A673 (cell line): ENCODE measurements around the gene RELT. TPM values are rescaled to one million over a fixed set of nuclear protein-coding genes. Genes with fewer than 3 reads are reported as not detected.
A peak's percentile ranks its signal among the peaks of the same experiment; 100 is the strongest.

Experiments used
- BruUV-seq: library from RNA; stranded (reverse); fragments of 400-500 nt; replicated peaks from 2 replicates; lab custom pipeline; 2021; lab: Mats Ljungman, UMichigan
- CTCF ChIA-PET: fragments of 300-600 bp; sonication (Branson Sonifier 250); formaldehyde crosslinking; loops from one replicate; lab custom pipeline; 2022; ENCODE audit warnings: antibody characterized with exemption; lab: Charles Lee
- POLR2A ChIA-PET: fragments of 300-600 bp; sonication (Branson Sonifier 250); formaldehyde crosslinking; loops from one replicate; lab custom pipeline; 2022; ENCODE audit warnings: antibody characterized with exemption; ENCODE audit not compliant: low non-redundant PET; lab: Charles Lee
- DNase-seq: peaks from one replicate; pipeline ENCODE4 v3.0.0-alpha.2; 2015; ENCODE audit warnings: low spot score
- H3K27ac ChIP-seq: fragments of 200-600 bp; sonication (generic); 2 replicates; pipeline ENCODE4 v1.5.1; 2016; ENCODE audit warnings: mixed run types, low read depth, mild to moderate bottlenecking, mixed read lengths, antibody characterized with exemption, low read length; ENCODE audit not compliant: poor library complexity, severe bottlenecking
- H3K27me3 ChIP-seq: fragments of 200-600 bp; sonication (generic); replicated peaks from 2 replicates; pipeline ENCODE4 v1.6.1; 2017; ENCODE audit warnings: mixed run types, low read depth, mild to moderate bottlenecking, mixed read lengths, antibody characterized with exemption, low read length; ENCODE audit not compliant: insufficient read depth, poor library complexity
- H3K36me3 ChIP-seq: fragments of 200-600 bp; sonication (generic); 2 replicates; pipeline ENCODE4 v1.6.1; 2016; ENCODE audit warnings: mixed run types, mild to moderate bottlenecking, mixed read lengths, antibody characterized with exemption, low read length; ENCODE audit not compliant: insufficient read depth, poor library complexity, severe bottlenecking
- H3K4me1 ChIP-seq: fragments of 200-600 bp; sonication (generic); 2 replicates; pipeline ENCODE4 v1.6.1; 2017; ENCODE audit warnings: mixed run types, mild to moderate bottlenecking, mixed read lengths, antibody characterized with exemption, low read length; ENCODE audit not compliant: insufficient read depth, poor library complexity, severe bottlenecking
- H3K4me3 ChIP-seq: fragments of 200-600 bp; sonication (generic); 2 replicates; pipeline ENCODE4 v1.5.1; 2016; ENCODE audit warnings: low read depth, mixed run types, mild to moderate bottlenecking, mixed read lengths, low read length; ENCODE audit not compliant: poor library complexity, severe bottlenecking
- H3K9me3 ChIP-seq: fragments of 200-600 bp; sonication (generic); 2 replicates; pipeline ENCODE4 v1.6.1; 2016; ENCODE audit warnings: mixed run types, low read depth, mild to moderate bottlenecking, mixed read lengths, antibody characterized with exemption, low read length; ENCODE audit not compliant: poor library complexity, severe bottlenecking
- EZH2 ChIP-seq: fragments of 200-600 bp; sonication (generic); IDR thresholded peaks from 2 replicates; pipeline ENCODE4 v1.6.1; 2017; ENCODE audit warnings: borderline replicate concordance, low read depth, mild to moderate bottlenecking, mixed read lengths, antibody characterized with exemption, low read length; ENCODE audit not compliant: poor library complexity, severe bottlenecking
- intact Hi-C: fragments of 100-400 bp; cut with micrococcal nuclease; formaldehyde crosslinking; loops from one replicate; pipeline ENCODE4 v1.10.0; 2022; ENCODE audit not compliant: unreplicated experiment
- total RNA-seq: library from RNA; stranded (reverse); gene quantifications from 2 replicates; pipeline ENCODE4 v1.2.3, GENCODE V29; 2021
- TF ChIP-seq, protein P1 (sequence below): fragments of 300-800, 200-600 bp; sonication (generic); conservative IDR thresholded peaks from 2 replicates; pipeline ENCODE4 v1.5.1; 2017; ENCODE audit warnings: low read depth, mild to moderate bottlenecking, antibody characterized with exemption, low read length, moderate library complexity, mixed read lengths

RELT gene
- total RNA-seq, 1 experiment from 2014 or later = 20.9 TPM

DNA sequence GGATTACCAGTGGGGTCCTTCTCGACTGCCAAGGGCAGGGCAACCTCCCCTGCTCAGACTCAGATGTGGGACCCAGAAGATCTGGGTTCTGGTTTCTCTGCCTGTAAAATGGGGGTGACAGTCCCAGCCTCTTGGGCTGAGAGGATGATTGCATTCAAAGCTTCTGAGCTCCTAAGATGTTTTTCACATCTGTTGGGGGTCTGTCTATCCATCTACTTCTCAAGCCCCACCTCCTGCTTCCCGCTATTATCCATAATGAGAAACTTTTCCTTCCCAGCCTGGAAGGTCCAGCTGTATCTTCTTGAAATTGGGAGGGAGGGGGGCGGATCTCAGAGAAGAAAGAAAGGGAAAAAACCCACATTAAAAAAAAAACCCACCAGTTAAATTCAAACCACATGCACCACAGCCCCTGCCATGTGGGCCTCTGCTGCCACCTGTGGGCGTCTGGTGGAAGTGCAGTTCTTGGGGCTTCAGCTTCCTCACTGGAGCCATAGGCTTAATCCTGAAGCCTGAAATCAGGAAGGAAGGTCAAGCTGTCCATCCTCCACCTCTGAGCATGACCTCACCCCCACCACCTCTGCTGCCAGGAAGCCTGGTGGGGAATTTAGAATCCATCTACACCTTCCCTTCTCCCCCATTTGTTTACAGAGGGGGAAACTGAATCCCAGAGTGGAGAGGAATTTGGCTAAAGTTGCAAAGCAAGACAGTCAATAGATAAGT is 40.8 kb upstream of the RELT start:
- Histone ChIP-seq H3K27me3 (no peaks in the 10 kb centered on the region), H3K9me3 (no peaks in the 10 kb centered on the region), H3K4me3 (no peak overlapping the region), H3K27ac (peak overlapping the region; percentile 70), H3K4me1 (peaks cover 36% of the 10 kb centered on the region), H3K36me3 (no peaks in the 10 kb centered on the region)
- intact Hi-C loops = loop anchor here (1.0 to 5.0 kb wide), 4 partner anchors 28 to 503 kb away; no protein-coding TSS in a partner anchor
- TF ChIP-seq, protein P1, sequence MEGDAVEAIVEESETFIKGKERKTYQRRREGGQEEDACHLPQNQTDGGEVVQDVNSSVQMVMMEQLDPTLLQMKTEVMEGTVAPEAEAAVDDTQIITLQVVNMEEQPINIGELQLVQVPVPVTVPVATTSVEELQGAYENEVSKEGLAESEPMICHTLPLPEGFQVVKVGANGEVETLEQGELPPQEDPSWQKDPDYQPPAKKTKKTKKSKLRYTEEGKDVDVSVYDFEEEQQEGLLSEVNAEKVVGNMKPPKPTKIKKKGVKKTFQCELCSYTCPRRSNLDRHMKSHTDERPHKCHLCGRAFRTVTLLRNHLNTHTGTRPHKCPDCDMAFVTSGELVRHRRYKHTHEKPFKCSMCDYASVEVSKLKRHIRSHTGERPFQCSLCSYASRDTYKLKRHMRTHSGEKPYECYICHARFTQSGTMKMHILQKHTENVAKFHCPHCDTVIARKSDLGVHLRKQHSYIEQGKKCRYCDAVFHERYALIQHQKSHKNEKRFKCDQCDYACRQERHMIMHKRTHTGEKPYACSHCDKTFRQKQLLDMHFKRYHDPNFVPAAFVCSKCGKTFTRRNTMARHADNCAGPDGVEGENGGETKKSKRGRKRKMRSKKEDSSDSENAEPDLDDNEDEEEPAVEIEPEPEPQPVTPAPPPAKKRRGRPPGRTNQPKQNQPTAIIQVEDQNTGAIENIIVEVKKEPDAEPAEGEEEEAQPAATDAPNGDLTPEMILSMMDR = peak; percentile 100
- no peak for TF ChIP-seq EZH2
- ChIA-PET CTCF (interaction anchor here (0.5 to 2.2 kb wide), 33 partner anchors 8 to 745 kb away, joined by 3 to 60 read pairs (median 5); partner anchors contain the start of gene P2RY6), POLR2A (interaction anchor here (0.6 kb wide), 1 partner anchor 377 kb away, joined by 3 read pairs; no protein-coding TSS in a partner anchor)
- DNase-seq = peak; percentile 94
- BruUV-seq = no TSS peak

GRCh38 chr11:73337846-73338245 is 38.4 kb upstream of the RELT start:
- BruUV-seq = no TSS peak
- Histone ChIP-seq H3K9me3 (no peaks in the 10 kb centered on the region), H3K27me3 (no peaks in the 10 kb centered on the region), H3K4me3 (no peak overlapping the region), H3K36me3 (no peaks in the 10 kb centered on the region), H3K27ac (no peak overlapping the region), H3K4me1 (peaks cover 18% of the 10 kb centered on the region)
- no peak for DNase-seq
- TF ChIP-seq, protein P1 = no peak
- TF ChIP-seq EZH2 = no peak
- intact Hi-C loops = loop anchor here (5.0 kb wide), 1 partner anchor 506 kb away; no protein-coding TSS in a partner anchor
- POLR2A ChIA-PET = no interaction called here
- CTCF ChIA-PET = interaction anchor here (0.6 to 2.1 kb wide), 3 partner anchors 13 to 152 kb away, joined by 3 to 12 read pairs (median 4); no protein-coding TSS in a partner anchor

DNA sequence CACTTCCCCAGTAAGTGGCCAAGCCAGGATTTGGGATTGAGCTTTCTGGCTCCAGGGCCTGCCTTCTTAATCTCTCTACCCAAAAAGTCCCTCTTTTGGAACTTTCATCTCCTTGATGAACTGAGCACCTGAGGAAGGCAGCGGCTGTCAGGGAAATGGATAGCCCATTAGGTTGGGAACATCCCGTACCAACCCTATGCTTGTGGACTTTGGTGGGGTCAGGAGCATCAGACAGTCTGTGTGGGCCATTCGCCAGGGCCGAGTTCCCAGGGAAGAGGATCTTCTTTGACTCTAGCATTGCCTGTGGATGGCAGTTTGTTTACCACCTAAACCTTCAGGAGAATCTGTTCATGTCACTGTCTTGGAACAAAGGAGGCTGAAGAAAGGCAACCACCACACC is 37.9 kb upstream of the RELT start:
- POLR2A ChIA-PET = no interaction called here
- TF ChIP-seq EZH2 = no peak
- TF ChIP-seq, protein P1 = no peak
- BruUV-seq = no TSS peak
- no peaks in the 10 kb centered on the region for H3K9me3 ChIP-seq
- H3K4me1 ChIP-seq = peaks cover 18% of the 10 kb centered on the region
- DNase-seq = no peak
- no peaks in the 10 kb centered on the region for H3K36me3 ChIP-seq
- H3K27me3 ChIP-seq = no peaks in the 10 kb centered on the region
- intact Hi-C loops = loop anchor here (5.0 kb wide), 1 partner anchor 506 kb away; no protein-coding TSS in a partner anchor
- H3K27ac ChIP-seq = no peak overlapping the region
- CTCF ChIA-PET = interaction anchor here (2.1 kb wide), 1 partner anchor 13 kb away, joined by 12 read pairs; no protein-coding TSS in a partner anchor
- no peak overlapping the region for H3K4me3 ChIP-seq
